GM23338 (cell line): ENCODE measurements around the gene MCCC1. TPM values are rescaled to one million over a fixed set of nuclear protein-coding genes. Genes with fewer than 3 reads are reported as not detected.

ENCODE experiments used
- ATAC-seq: fragments of 200-7000 bp; cut with Tn5 transposase; 3 replicates; pipeline ENCODE4 v1.9.1; 2020
- DNase-seq: peaks from one replicate; pipeline ENCODE4 v3.0.0-alpha.2; 2015; ENCODE audit warnings: low spot score
- H2AFZ ChIP-seq: fragments of 200-600 bp; sonication (generic); 2 replicates; pipeline ENCODE4 v1.8.0; 2016; ENCODE audit warnings: antibody characterized with exemption, mild to moderate bottlenecking, moderate library complexity
- H3F3A ChIP-seq: fragments of 200-600 bp; sonication (generic); replicated peaks from 2 replicates; pipeline ENCODE4 v1.8.0; 2017; ENCODE audit warnings: antibody characterized with exemption, mixed run types, low read depth
- H3K27ac ChIP-seq: fragments of 200-600 bp; sonication (generic); 2 replicates; pipeline ENCODE4 v1.6.1; 2016; ENCODE audit warnings: low read depth
- H3K27me3 ChIP-seq: fragments of 200-600 bp; sonication (generic); 2 replicates; pipeline ENCODE4 v1.8.0; 2016; ENCODE audit warnings: mild to moderate bottlenecking, mixed run types, moderate library complexity; ENCODE audit not compliant: insufficient read depth
- H3K36me3 ChIP-seq: fragments of 200-600 bp; sonication (generic); 2 replicates; pipeline ENCODE4 v1.8.0; 2016; ENCODE audit warnings: mild to moderate bottlenecking; ENCODE audit not compliant: insufficient read depth
- H3K4me1 ChIP-seq: fragments of 200-600 bp; sonication (generic); 2 replicates; pipeline ENCODE4 v1.8.0; 2016; ENCODE audit warnings: mild to moderate bottlenecking, moderate library complexity; ENCODE audit not compliant: insufficient read depth
- H3K4me2 ChIP-seq: fragments of 200-600 bp; sonication (generic); 2 replicates; pipeline ENCODE4 v1.7.1; 2017; ENCODE audit warnings: mixed run types
- H3K4me3 ChIP-seq: fragments of 200-600 bp; sonication (generic); 2 replicates; pipeline ENCODE4 v1.6.1; 2016; ENCODE audit warnings: mixed run types
- H3K79me2 ChIP-seq: fragments of 200-600 bp; sonication (generic); replicated peaks from 2 replicates; pipeline ENCODE4 v1.8.0; 2017; ENCODE audit warnings: mild to moderate bottlenecking; ENCODE audit not compliant: insufficient read depth
- H3K9me2 ChIP-seq: fragments of 200-600 bp; sonication (generic); 2 replicates; pipeline ENCODE4 v1.8.0; 2017; ENCODE audit not compliant: insufficient read depth
- H4K20me1 ChIP-seq: fragments of 200-600 bp; sonication (generic); replicated peaks from 2 replicates; pipeline ENCODE4 v1.8.0; 2017; ENCODE audit warnings: mild to moderate bottlenecking; ENCODE audit not compliant: insufficient read depth
- H3K27ac Mint-ChIP-seq: 2 replicates; pipeline ENCODE4 v1.8.0; 2020; ENCODE audit warnings: inconsistent platforms, mild to moderate bottlenecking, moderate library complexity, mixed read lengths
- H3K27me3 Mint-ChIP-seq: 3 replicates; pipeline ENCODE4 v1.8.0; 2022; ENCODE audit warnings: low read depth, mild to moderate bottlenecking, moderate library complexity, mixed read lengths, inconsistent platforms; ENCODE audit not compliant: insufficient read depth, poor library complexity
- H3K36me3 Mint-ChIP-seq: 3 replicates; pipeline ENCODE4 v1.8.0; 2021; ENCODE audit warnings: low read depth, mild to moderate bottlenecking, inconsistent platforms, moderate library complexity, mixed read lengths
- H3K4me1 Mint-ChIP-seq: 3 replicates; pipeline ENCODE4 v1.8.0; 2020; ENCODE audit warnings: mild to moderate bottlenecking, inconsistent platforms, mixed read lengths
- H3K4me3 Mint-ChIP-seq: 3 replicates; pipeline ENCODE4 v1.8.0; 2021; ENCODE audit warnings: moderate library complexity, mild to moderate bottlenecking, inconsistent platforms, mixed read lengths
- H3K9me3 Mint-ChIP-seq: 3 replicates; pipeline ENCODE4 v1.8.0; 2020; ENCODE audit warnings: moderate library complexity, mild to moderate bottlenecking, inconsistent platforms, mixed read lengths
- STAT1 ChIP-seq: IDR thresholded peaks from one replicate; pipeline ENCODE4 v1.6.1; 2016; ENCODE audit warnings: antibody characterized with exemption; ENCODE audit not compliant: unreplicated experiment
- polyA plus RNA-seq: library from polyadenylated mRNA; unstranded; fragments of >200 nt; fragmentation: Nextera tagmentation; extraction: Ambion mirVana; gene quantifications from 2 replicates; pipeline ENCODE4 v1.2.1, GENCODE V29; 2016
- total RNA-seq: library from RNA; depleted of rRNA; stranded (reverse); fragments of >200 nt; shearing (Covaris generic); gene quantifications from 2 replicates; pipeline ENCODE4 v1.2.3, GENCODE V29; 2014
- TF ChIP-seq, protein P1 (sequence below): fragments of 250-450 bp; sonication (Bioruptor Pico); IDR thresholded peaks from 2 replicates; pipeline ENCODE4 v1.5.0; 2020; ENCODE audit warnings: mild to moderate bottlenecking, moderate library complexity

The MCCC1 gene
- total and polyA plus RNA-seq, 2 experiments from 2014 or later = 20.2 to 24.2 TPM

DNA sequence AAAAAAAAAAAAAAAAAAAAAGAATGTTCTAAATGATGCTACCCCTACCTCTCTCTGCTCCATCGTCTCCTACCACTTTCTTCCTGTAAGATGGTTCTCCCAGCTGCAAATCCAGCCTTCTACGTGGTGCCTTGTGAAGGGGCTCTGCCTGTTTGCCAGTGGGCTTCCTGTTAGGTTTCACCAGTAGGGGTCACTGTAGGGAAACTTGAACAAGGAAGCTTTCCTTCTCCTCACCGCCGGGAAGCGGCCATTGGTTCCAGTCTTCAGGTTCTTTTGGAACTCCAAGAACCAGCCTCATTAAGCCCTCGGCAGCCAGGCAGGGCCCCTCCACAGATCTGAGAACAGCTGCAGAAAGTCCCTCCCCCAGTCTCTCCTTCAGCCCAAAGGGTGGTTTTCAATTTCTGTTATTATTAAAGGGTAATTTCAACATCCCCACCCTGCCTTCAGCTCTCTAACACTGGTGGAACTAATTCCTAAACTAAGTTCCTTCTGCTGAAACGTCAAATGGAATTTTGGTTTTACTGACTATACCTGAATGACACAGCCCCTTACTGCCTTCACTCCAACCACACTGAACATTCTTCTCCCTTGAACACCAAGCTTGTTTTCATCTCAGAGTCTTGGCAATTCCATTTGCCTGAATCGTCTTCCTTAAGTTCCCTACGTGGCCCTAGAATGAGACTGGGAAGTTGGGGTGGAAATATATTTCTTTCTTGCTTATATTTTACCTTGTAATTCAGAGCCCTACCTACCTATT, 13.5 kb downstream of the MCCC1 start (continued):
- TF ChIP-seq, protein P1, sequence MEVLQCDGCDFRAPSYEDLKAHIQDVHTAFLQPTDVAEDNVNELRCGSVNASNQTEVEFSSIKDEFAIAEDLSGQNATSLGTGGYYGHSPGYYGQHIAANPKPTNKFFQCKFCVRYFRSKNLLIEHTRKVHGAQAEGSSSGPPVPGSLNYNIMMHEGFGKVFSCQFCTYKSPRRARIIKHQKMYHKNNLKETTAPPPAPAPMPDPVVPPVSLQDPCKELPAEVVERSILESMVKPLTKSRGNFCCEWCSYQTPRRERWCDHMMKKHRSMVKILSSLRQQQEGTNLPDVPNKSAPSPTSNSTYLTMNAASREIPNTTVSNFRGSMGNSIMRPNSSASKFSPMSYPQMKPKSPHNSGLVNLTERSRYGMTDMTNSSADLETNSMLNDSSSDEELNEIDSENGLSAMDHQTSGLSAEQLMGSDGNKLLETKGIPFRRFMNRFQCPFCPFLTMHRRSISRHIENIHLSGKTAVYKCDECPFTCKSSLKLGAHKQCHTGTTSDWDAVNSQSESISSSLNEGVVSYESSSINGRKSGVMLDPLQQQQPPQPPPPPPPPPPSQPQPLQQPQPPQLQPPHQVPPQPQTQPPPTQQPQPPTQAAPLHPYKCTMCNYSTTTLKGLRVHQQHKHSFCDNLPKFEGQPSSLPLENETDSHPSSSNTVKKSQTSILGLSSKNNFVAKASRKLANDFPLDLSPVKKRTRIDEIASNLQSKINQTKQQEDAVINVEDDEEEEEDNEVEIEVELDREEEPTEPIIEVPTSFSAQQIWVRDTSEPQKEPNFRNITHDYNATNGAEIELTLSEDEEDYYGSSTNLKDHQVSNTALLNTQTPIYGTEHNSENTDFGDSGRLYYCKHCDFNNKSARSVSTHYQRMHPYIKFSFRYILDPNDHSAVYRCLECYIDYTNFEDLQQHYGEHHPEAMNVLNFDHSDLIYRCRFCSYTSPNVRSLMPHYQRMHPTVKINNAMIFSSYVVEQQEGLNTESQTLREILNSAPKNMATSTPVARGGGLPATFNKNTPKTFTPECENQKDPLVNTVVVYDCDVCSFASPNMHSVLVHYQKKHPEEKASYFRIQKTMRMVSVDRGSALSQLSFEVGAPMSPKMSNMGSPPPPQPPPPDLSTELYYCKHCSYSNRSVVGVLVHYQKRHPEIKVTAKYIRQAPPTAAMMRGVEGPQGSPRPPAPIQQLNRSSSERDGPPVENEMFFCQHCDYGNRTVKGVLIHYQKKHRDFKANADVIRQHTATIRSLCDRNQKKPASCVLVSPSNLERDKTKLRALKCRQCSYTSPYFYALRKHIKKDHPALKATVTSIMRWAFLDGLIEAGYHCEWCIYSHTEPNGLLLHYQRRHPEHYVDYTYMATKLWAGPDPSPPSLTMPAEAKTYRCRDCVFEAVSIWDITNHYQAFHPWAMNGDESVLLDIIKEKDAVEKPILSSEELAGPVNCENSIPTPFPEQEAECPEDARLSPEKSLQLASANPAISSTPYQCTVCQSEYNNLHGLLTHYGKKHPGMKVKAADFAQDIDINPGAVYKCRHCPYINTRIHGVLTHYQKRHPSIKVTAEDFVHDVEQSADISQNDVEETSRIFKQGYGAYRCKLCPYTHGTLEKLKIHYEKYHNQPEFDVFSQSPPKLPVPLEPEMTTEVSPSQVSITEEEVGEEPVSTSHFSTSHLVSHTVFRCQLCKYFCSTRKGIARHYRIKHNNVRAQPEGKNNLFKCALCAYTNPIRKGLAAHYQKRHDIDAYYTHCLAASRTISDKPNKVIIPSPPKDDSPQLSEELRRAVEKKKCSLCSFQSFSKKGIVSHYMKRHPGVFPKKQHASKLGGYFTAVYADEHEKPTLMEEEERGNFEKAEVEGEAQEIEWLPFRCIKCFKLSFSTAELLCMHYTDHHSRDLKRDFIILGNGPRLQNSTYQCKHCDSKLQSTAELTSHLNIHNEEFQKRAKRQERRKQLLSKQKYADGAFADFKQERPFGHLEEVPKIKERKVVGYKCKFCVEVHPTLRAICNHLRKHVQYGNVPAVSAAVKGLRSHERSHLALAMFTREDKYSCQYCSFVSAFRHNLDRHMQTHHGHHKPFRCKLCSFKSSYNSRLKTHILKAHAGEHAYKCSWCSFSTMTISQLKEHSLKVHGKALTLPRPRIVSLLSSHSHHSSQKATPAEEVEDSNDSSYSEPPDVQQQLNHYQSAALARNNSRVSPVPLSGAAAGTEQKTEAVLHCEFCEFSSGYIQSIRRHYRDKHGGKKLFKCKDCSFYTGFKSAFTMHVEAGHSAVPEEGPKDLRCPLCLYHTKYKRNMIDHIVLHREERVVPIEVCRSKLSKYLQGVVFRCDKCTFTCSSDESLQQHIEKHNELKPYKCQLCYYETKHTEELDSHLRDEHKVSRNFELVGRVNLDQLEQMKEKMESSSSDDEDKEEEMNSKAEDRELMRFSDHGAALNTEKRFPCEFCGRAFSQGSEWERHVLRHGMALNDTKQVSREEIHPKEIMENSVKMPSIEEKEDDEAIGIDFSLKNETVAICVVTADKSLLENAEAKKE (CRISPR knock-in tag) = no peak

DNA sequence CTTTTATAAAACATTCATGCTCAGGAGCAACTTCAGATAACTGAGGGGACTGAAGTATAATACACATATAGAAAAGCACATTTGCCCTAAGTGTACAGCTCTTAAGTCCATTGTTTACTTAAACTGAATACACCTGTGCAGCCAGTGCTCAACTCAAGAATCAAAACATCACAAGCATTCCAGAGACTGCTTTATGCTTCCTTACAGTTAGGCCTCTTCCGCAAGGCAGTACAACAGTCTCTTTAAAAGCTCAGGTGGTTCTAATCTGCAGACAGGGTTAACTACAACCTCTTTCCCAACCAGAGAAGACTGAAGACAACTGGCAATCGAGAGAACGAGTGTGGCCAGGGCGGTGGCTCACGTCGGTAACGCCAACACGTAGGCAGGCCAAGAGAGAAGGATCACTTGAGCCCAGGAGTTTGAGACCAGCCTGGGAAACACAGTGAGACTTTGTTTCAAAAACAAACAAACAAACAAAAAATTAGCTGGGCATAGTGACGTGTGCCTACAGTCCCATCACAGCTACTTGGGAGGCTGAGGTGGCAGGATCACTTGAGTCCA, 16.9 kb downstream of the MCCC1 start:
- 0 out of 3 replicates have a peak, but pooled peaks cover 3% of the 10 kb centered on the region for H3K4me1 Mint-ChIP-seq
- no peak overlapping the region for H3K4me3 Mint-ChIP-seq
- Histone ChIP-seq H3K4me2 (no peak overlapping the region), H3K9me2 (no peaks in the 10 kb centered on the region), H3K79me2 (no peaks in the 10 kb centered on the region), H3K27ac (no peak overlapping the region), H3K36me3 (peaks cover 40% of the 10 kb centered on the region), H3K4me1 (no peaks in the 10 kb centered on the region), H3K27me3 (no peaks in the 10 kb centered on the region), H4K20me1 (no peaks in the 10 kb centered on the region; the same call in 1 of the 2 replicates), H2AFZ (no peak overlapping the region), H3F3A (peaks cover 6% of the 10 kb centered on the region; the same call in 1 of the 2 replicates), H3K4me3 (no peak overlapping the region)
- no peak for TF ChIP-seq STAT1
- peaks cover 35% of the 10 kb centered on the region for H3K9me3 Mint-ChIP-seq
- no peak overlapping the region for H3K27ac Mint-ChIP-seq
- H3K36me3 Mint-ChIP-seq = peaks cover 74% of the 10 kb centered on the region
- no peak for ATAC-seq
- peaks cover 11% of the 10 kb centered on the region for H3K27me3 Mint-ChIP-seq
- DNase-seq = no peak
